HL-60/S4 (cell line): Measurements from ENCODE around the gene GLB1L.
"Not testable (repeated sequence)": the region's sequence is repeated elsewhere in the genome, so short reads cannot be mapped to it uniquely, and the experiment has no call there.

Source experiments
- in situ Hi-C: fragments of 300-500 bp; cut with MboI; formaldehyde crosslinking; loops from 2 replicates; pipeline ENCODE4 v1.14.3; 2022; ENCODE audit warnings: low sequenced_read_pairs

Gene GLB1L

DNA sequence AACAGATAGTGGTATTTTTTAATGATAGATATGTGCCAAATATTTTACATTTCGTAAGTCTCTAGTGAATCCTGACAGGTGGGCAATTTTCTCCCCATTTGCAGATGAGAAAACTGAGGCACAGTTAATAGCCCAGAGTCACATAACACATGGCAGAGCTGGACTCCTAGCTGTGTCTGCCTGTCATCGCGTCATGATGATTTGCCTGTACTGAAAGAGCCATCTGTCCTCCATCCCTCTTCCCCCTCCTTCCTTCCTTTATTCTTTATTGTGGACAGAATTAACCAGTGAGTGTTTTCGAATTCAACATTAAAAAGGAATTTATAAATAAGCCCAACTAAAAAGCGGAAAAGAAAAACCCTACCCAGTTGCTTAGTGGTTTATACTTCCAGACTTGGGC is 37.1 kb upstream of the GLB1L start:
- in situ Hi-C loops: no loop called here

DNA sequence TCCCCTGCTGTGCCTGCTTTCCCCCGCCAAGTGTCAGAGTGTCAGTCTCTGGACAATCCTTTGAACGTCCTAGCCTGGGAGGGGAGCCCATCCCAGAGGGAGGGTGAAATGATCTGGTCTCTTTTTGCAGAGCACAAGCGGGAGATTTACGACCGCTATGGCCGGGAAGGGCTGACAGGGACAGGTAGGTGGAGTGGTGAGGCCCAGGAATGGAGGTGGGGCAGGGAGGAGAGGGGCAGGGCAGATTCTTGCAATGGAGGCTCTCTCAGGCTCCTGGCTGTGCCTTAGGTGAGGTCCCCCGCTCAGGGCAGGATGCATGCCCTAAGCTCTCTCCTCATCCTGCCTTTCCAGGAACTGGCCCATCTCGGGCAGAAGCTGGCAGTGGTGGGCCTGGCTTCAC is 36.3 kb upstream of the GLB1L start:
- in situ Hi-C loops: no loop called here

DNA sequence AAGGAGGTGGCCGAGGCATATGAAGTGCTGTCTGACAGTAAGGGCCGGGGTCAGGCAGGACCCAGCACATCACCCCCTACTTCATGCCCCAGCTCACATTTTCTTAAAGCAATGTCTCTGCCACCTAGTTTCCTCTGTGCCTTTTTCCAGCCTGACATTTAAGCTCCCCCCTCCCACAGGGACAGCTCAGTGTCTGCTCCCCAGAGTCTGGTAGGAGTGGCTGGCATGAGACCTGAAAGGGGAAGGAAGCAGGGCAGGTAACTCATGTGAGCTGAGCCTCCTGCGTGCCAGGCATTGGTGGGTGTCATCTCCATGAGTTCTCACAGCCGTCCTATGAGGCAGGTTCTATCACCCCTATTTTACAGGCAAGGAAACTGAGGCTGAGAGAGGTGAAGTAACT is 35.4 kb upstream of the GLB1L start:
- in situ Hi-C loops: no loop called here

DNA sequence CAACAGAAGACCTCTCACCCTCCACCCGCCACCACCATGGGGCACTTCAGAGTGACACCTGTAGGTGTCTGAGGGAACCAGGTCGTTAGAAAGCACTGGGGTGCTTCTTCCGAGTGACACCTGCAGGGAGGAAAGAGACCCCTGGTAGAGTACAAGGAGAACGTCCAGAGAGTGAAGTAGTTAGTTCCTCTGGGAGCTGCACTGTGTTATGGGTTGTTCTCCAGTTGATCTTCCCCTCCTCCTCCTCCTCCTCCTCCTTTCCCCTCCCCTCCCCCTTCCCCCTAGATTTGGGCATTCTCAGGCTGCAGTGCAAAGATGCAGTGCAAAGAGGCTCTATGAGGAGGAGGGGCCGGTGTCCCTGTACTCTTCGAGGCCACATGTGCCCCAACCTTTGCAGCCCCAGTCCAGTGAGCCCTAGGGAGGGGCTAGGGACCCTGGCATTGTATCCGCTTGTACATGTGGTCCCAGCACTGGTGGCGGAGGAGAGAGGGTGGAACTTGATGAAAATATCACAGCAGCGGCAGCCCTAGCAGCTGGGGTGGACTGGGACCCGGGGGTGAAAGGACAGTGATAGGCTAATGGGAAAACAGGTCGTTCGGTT is 34.8 kb upstream of the GLB1L start:
- in situ Hi-C loops: loop anchor here (10.0 kb wide), 1 partner anchor 115 kb away; the partner anchor contains the start of gene NHEJ1

DNA sequence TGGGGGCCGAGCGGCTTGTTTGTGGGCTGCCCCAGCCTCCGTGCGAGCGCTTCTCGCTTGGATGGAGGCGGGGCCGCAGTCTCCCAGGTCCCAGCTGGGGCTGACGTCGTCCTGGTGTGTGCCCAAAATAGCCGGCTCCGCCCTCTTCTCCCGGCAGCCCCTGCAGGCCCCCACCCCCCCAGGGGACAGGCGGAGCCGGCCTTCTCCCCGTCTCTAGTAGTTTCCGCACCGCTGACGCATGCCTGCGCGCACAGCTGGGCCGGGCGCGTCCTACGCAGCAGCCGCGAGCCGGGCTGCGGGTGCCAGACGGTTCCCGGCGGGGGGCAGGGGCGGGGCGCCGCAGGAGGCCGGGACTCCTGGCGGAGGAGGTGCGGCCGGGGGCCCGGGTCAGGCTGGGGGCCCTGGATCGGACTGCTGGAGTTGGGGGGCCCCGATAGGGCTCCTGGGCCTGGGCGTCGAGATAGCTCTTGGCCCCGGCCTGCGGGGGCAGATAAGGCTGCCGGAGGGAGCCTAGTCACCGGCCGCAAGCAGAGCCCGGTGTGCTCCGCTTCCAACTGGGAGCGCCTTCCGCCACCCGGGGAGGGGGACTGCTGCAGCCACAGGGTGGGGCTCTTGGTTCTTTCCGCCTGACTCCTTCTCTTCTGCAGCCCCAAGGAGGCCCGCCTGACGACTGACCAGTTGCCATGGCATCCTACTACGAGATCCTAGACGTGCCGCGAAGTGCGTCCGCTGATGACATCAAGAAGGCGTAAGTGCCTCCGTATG is 34.1 kb upstream of the GLB1L start, which contains the start of gene DNAJB2:
DNAJB2 (plus strand) TSS at position 216 of the 765 bp plus-strand sequence; CDS start at position 684, 468 bp downstream.
- in situ Hi-C loops: loop anchor here (10.0 kb wide), 1 partner anchor 115 kb away; the partner anchor contains the start of gene NHEJ1

DNA sequence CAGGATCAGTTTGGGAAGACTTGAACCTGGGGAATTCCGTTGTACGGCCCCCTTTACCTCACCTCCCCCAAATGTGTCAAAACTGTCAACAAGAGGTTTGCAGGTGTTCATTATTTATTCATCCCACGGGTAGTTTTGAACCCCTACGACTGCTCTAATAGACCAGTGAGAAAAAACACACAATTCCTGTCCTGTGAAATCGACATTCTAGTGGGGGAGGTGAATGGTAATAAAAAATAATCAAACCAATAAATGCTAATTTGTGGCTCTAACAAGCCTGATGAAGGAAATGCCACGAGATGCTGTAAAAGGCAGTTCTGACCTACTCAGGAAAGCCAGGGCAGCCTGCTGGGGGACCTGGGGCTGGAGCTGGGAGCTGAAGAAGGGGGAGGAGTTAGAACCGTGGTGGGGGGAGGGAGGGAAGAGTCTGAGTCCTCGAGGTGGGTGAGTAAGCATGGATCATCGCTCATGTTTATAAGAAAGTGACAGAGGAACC is 33.5 kb upstream of the GLB1L start:
- in situ Hi-C loops: loop anchor here (10.0 kb wide), 1 partner anchor 114 kb away; the partner anchor contains the start of gene NHEJ1

DNA sequence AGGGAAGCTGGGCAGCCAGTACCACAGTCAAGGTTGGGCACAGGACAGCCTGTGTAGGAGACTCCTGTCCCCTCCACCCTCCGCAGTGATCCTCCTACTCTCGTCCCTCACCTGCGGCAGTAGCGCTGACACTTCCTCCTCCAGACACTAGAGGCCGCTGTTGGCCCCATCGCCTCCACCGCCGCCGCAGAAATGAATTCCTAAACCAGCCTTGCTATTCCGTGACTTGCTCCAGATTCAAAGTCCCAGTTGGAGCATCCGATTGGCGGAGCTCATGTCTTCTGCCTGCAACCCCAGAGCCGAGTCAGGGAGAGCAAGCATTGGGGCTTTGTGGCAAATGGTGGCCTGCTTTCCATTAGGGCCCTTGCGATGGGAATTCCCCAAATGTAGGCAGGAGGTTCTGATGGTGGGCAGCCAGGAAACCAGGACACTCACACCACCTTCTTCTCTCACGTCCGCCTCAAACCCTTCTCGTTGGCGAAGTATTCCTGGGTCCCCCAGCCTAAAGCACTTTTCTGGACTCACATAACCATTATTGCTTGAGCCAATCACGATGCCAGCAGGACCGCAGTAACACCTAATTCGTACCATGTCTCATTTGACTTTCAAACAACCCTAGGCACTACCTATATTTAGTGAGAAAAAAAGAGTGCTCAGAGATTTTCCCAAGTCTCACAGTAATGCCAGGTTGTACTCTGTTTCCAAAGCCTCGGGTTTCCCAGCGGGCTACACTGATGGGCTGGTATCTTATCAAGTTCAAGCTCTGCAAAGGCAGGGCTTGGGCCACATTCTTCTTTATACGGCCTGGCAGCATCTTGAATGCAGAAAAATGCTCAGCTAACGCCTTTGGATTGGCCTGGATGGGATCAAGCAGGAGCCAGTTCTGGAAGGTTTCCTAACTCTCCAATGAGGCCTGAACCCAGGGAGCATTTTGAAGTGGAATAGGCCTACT is 32.7 kb upstream of the GLB1L start:
- in situ Hi-C loops: loop anchor here (10.0 kb wide), 1 partner anchor 113 kb away; the partner anchor contains the start of gene NHEJ1

DNA sequence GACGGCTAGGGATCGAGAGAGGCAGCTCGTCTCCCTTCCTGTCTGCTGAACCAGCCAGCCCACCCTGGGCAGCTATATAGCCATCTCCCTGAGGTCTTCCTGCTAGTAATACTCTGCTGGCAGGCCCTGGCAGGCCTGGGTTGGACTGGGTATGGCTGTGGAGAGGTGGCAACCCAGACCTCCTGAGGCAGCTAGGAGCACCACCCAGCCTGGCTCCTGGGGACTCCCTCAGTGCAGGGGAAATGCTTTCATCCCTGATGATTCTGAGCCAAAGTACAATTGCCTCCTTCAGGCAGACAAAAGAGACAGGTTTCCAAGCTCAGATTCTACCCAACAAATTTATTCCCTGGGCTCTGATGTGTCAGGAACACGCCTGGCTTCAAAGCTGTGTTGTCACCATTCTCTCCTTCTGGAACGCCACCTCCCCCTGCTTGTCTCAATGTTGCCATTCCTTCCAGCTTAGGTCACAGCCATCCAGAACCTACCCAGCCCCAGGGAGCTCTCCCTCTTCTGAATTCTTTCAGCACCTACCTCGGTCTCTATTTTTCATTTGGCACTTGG is 29.2 kb upstream of the GLB1L start:
- in situ Hi-C loops: loop anchor here (10.0 kb wide), 1 partner anchor 110 kb away; the partner anchor contains the start of gene NHEJ1

DNA sequence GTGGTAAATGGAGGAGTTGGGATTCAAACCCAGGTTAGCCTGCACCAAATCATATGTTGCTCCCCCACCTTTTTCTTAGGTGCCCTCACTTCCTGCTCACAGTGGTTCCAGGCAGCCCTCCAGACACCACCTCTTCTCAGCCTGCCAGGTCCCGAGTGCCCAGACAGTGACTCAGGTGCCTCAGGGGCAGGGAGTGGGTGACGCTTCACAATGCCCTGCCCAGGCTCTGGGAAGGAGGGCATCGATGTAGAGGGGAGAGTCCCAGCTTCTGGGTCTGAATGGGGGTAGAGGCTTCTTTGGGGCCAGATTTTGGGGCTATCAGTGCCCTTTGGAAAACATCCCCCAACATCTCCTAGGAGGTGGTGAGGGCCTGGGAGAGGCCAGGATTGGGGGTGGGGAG is 28.7 kb upstream of the GLB1L start:
- in situ Hi-C loops: loop anchor here (10.0 kb wide), 1 partner anchor 109 kb away; the partner anchor contains the start of gene NHEJ1

DNA sequence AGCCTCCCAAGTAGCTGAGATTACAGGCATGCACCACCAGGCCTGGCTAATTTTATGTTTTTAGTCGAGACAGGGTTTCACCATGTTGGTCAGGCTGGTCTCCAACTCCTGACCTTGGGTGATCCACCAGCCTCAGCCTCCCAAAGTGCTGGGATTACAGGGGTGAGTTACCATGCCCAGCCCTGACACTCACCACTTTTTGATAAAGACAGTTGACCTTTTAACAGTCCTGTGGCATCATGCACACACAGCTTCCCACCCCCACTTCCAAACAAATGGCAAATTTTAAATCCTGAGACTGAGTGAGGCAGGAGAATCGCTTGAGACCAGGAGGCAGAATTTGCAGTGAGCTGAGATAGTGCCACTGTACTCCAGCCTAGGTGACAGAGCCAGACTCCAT is 27.8 kb upstream of the GLB1L start:
- in situ Hi-C loops: loop anchor here (10.0 kb wide), 1 partner anchor 108 kb away; the partner anchor contains the start of gene NHEJ1

DNA sequence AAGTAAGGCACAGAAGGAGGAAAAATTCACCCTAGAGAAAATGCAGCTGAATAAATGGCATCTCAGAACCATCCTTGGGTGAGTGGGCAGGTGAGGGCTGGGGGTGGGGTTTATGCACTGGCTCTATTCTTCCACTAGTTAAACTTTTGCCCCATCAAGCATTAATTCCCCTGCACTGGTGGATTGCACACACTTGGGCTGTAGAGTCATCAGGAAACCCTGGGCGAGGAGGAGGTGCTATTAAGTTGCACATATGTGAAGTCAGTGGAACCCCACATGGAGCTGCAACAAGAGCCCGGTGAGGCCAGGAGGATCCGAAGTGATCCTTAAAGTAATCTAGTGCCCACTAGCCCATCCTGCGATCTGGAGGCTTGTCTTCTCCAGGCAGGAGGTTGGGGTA is 27.1 kb upstream of the GLB1L start:
- in situ Hi-C loops: loop anchor here (10.0 kb wide), 1 partner anchor 108 kb away; the partner anchor contains the start of gene NHEJ1

DNA sequence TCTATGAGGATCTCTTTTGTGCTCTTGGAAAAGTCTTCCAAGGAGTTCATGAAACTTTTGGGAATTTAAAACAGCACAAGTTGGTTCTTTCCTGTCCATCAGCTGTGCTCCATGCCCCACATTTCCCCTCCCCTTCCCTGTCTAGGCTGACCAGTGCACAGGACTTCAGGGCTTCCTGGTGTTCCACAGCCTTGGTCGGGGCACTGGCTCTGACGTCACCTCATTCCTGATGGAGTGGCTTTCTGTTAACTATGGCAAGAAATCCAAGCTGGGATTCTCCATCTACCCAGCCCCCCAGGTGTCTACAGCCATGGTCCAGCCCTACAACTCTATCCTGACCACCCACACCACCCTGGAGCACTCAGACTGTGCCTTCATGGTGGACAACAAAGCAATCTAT is 25.8 kb upstream of the GLB1L start:
- in situ Hi-C loops: loop anchor here (10.0 kb wide), 1 partner anchor 106 kb away; the partner anchor contains the start of gene NHEJ1

DNA sequence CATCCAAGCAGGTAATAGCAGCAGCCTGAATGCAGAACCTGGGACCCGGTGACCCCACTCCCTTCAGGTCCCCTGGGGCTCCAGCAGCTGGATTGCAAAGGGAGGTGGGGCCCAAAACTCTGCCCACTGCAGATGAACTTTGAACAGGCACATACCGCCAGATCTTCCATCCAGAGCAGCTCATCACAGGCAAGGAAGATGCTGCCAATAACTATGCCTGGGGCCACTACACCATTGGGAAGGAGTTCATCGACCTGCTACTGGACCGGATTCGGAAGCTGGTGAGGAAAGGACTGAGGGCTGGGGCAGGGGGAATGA is 24.8 kb upstream of the GLB1L start:
- in situ Hi-C loops: loop anchor here (10.0 kb wide), 1 partner anchor 105 kb away; the partner anchor contains the start of gene NHEJ1

DNA sequence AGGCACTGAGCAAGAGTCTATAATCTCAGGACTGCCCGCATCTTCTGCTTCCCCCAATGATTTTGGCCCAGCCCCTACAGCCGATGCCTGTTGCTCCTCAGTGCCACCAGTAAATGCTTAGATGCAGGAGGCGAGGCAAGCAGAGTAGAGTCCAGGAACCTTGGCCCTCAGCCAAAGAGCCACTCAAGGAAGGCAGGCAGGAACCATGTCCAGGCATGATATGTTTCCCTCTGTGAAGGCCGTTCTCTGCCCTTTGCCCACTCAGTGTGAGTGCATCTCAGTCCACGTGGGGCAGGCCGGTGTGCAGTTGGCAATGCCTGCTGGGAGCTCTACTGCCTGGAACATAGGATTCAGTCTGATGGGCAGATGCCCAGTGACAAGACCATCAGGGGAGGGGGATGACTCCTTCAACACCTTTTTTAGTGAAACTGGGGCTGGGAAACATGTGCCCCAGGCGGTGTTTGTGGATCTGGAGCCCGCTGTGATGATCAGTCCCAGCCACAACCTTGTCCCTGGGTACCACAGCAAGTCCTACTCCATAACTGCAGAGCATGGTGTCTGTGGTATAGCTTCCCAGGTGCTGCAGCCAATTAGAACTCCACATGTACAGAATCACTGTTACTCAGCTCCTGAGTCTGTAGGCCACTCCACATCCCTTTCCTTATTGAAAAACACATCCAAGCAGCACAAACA is 24.3 kb upstream of the GLB1L start:
- in situ Hi-C loops: loop anchor here (10.0 kb wide), 1 partner anchor 105 kb away; the partner anchor contains the start of gene NHEJ1

DNA sequence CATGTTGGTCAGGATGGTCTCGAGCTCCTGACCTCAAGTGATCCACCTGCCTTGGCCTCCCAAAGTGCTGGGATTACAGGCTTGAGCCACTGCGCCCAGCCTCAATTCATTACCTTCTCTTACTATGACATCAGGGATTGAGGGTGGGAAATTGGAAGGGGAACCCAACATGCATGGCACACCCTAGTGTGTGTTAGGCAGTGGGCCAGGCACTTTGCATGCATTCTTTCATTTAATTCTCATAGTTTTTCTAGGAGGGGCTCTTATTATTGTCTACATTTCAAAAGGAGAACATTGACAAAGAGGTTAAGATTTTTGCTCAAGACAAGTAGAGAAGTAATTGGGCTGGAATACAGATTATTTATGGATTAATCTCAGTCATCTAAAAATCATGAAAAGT is 23.1 kb upstream of the GLB1L start:
- in situ Hi-C loops: no loop called here

DNA sequence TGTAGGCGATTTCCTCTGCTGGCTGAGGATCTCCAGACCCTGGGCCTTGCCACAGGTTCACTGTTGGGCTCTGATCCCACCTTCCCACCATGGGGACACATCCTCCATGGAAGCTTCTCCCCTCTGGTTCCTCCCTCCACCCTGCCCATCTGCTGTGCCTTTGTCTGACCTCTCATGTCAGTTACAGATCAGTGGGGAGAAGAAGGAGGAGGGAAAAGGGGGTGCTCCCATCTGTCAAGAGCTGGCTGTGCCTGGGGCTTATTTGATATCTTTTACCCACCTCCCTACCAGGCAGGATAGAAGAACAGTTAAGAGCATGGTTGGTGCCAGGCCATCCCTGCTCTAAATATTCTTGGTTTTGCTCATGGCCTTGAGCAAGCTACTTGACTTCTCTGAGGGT is 21.6 kb upstream of the GLB1L start:
- in situ Hi-C loops: no loop called here

DNA sequence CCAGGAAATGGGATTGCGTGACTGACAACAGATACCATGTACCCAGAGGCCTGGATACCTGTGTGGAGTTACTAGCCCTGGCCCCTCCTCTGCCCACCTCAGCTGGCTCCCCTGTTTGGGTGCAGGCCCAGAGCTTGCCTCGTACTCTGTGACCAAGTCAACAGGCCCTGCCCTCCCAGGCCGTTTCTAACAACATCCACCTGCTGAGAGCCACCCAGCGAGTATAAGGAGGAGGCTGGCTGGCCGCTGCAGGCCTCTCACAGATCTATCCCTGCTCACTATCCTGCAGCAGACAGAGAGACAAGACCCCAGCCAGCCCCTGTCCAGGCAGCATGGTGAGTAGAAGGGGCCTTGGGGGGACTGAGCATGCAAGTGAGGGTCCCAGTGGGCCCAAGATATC is 21.0 kb upstream of the GLB1L start:
- in situ Hi-C loops: no loop called here

DNA sequence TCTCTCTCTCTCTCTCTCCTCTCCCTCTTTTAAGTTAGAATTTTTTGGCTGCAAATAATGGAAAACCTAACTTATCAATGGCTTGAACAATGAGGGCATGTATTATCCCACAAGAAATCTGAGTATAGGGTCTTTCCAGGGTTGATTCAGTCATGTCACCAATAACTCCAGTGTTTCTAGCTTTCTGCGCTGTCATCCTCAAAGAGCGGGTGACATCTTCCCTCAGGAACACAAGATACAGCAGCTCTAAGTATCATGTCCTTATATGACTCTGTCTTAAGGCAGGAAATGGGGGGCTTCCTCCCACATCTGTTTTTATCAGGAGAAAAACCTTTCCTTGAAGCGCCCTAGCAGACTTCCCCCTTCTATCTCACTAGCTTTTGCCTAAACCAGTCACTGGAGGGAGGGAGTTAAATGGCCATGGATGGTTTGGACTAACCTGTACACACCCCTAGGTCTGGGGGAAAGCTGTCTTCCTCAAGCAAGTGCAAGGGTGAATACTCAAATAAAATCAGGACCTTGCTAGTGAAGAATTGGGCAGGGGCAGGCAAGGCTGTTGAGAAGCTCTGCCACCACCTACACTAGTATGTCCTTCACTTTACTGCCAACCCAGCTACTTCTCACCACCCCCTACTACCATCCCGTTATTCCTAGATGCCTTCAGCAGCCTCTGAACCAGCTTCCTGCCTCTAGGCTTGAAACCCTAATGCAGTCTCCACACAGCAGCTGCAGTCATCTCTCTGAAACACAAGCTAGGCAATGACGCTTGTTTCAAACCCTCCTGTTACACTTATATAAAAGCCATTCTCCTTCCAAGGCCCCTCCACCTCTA is 16.0 kb upstream of the GLB1L start:
- in situ Hi-C loops: no loop called here

DNA sequence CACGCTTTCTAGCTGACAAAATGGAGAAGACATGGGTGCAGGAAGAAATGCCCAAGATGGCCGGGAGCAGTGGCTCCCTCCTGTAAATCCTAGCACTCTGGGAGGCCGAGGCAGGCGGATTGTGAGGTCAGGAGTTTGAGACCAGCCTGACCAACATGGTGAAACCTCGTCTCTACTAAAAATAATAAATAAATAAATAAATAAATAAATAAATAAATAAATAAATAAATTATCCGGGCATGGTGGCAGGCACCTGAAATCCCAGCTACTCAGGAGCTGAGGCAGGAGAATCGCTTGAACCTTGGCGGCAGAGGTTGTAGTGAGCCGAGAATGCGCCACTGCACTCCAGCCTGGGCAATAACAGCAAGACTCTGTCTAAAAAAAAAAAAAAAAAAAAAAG is 13.7 kb upstream of the GLB1L start:
- in situ Hi-C loops: not testable (repeated sequence)
